HCT116 (cell line): ENCODE results near the gene OLIG3. TPM values are rescaled to one million over a fixed set of nuclear protein-coding genes. Genes with fewer than 3 reads are reported as not detected.

Experiments
- ATAC-seq: fragments of 200-7000 bp; cut with Tn5 transposase; 2 replicates; pipeline ENCODE4 v1.9.1; 2020; ENCODE audit warnings: mild to moderate bottlenecking, moderate library complexity
- BruUV-seq: library from RNA; stranded (reverse); fragments of 400-500 nt; replicated peaks from 2 replicates; lab custom pipeline; 2021; lab: Mats Ljungman, UMichigan
- CTCF ChIA-PET: fragments of 300-600 bp; sonication (Branson Sonifier 250); formaldehyde crosslinking; loops from one replicate; lab custom pipeline; 2021; ENCODE audit warnings: antibody characterized with exemption; lab: Charles Lee
- POLR2A ChIA-PET: fragments of 300-600, 350-600 bp; sonication (Branson Sonifier 250); formaldehyde crosslinking; loops from one replicate; lab custom pipeline; 2021; ENCODE audit warnings: antibody characterized with exemption; lab: Charles Lee
- RAD21 ChIA-PET, 2 experiments: fragments of 300-600 bp; sonication (Branson Sonifier 250); formaldehyde crosslinking; loops; one replicate each; lab custom pipeline; 2023; ENCODE audit warnings: low total read pairs in 2 of 2; ENCODE audit not compliant: uncharacterized antibody in 2 of 2, unreplicated experiment in 2 of 2, low non-redundant PET in 1 of 2; lab: Charles Lee
- DNase-seq: peaks from one replicate; pipeline ENCODE4 v3.0.0-alpha.2; 2010; ENCODE audit warnings: low read depth, low spot score
- H2AFZ ChIP-seq: fragments of 200-600 bp; shearing (Covaris generic), sonication (generic); 2 replicates; pipeline ENCODE4 v1.6.1; 2017; ENCODE audit warnings: low read depth, mixed run types, mixed read lengths, antibody characterized with exemption, low read length; ENCODE audit not compliant: poor library complexity, severe bottlenecking
- H3K27ac ChIP-seq: 2 replicates; pipeline ENCODE4 v1.5.1; 2012; ENCODE audit warnings: low read depth, low read length
- H3K27me3 ChIP-seq: fragments of 200-600 bp; sonication (generic); 2 replicates; pipeline ENCODE4 v1.6.1; 2016; ENCODE audit warnings: mixed run types, low read length, mixed read lengths; ENCODE audit not compliant: insufficient read depth
- H3K36me3 ChIP-seq, 2 experiments: fragments of 200-500 bp in 1 of 2; fragments of 200-600 bp in 1 of 2; sonication (Bioruptor generic) in 1 of 2; sonication (generic) in 1 of 2; 2 replicates each; pipeline versions ENCODE4 v1.5.1 to v1.6.1; 2014 to 2016; ENCODE audit warnings: low read length in 2 of 2, inconsistent platforms in 1 of 2, mixed read lengths in 1 of 2, mixed run types in 1 of 2; ENCODE audit not compliant: insufficient read depth in 2 of 2, control insufficient read depth in 1 of 2
- H3K4me1 ChIP-seq, 2 experiments: fragments of 200-600 bp in 1 of 2; sonication (generic) in 1 of 2; 2 replicates each; pipeline versions ENCODE4 v1.5.1 to v1.6.1; 2012 to 2017; ENCODE audit warnings: low read length in 2 of 2, inconsistent platforms in 1 of 2, mild to moderate bottlenecking in 1 of 2, mixed read lengths in 1 of 2, mixed run types in 1 of 2, moderate library complexity in 1 of 2; ENCODE audit not compliant: insufficient read depth in 2 of 2, control insufficient read depth in 1 of 2
- H3K4me2 ChIP-seq: fragments of 200-600 bp; sonication (generic); 2 replicates; pipeline ENCODE4 v1.6.1; 2017; ENCODE audit warnings: mixed run types, low read length, mixed read lengths
- H3K4me3 ChIP-seq, 2 experiments: fragments of 200-600 bp in 1 of 2; sonication (generic) in 1 of 2; replicated peaks in 1 of 2; 2 replicates each; pipeline ENCODE4 v1.5.1; 2011 to 2016; ENCODE audit warnings: low read length in 2 of 2, control low read depth in 1 of 2, low read depth in 1 of 2, mild to moderate bottlenecking in 1 of 2, mixed read lengths in 1 of 2, mixed run types in 1 of 2
- H3K79me2 ChIP-seq: fragments of 200-600 bp; sonication (generic); 2 replicates; pipeline ENCODE4 v1.6.1; 2017; ENCODE audit warnings: mild to moderate bottlenecking, mixed run types, low read length, moderate library complexity, mixed read lengths; ENCODE audit not compliant: insufficient read depth
- H3K9ac ChIP-seq: fragments of 200-600 bp; sonication (generic); 2 replicates; pipeline ENCODE4 v1.6.1; 2016; ENCODE audit warnings: low read length, mixed read lengths
- H3K9me2 ChIP-seq: fragments of 200-600 bp; sonication (generic), shearing (Covaris generic); 2 replicates; pipeline ENCODE4 v1.6.1; 2017; ENCODE audit warnings: mixed run types, mild to moderate bottlenecking, moderate library complexity; ENCODE audit not compliant: insufficient read depth
- H3K9me3 ChIP-seq, 2 experiments: fragments of 200-500 bp in 1 of 2; fragments of 200-600 bp in 1 of 2; sonication (Bioruptor generic) in 1 of 2; sonication (generic) in 1 of 2; 2 replicates each; pipeline ENCODE4 v1.6.1; 2014 to 2017; ENCODE audit warnings: low read length in 2 of 2, mixed read lengths in 2 of 2, inconsistent platforms in 1 of 2, low read depth in 1 of 2, mild to moderate bottlenecking in 1 of 2, mixed run types in 1 of 2, moderate library complexity in 1 of 2; ENCODE audit not compliant: control insufficient read depth in 1 of 2, insufficient read depth in 1 of 2
- H4K20me1 ChIP-seq: fragments of 200-600 bp; sonication (generic), shearing (Covaris generic); 2 replicates; pipeline ENCODE4 v1.6.1; 2017; ENCODE audit warnings: mixed run types, mild to moderate bottlenecking, moderate library complexity; ENCODE audit not compliant: insufficient read depth
- REST ChIP-seq: IDR thresholded peaks from 2 replicates; pipeline ENCODE4 v1.6.1; 2012; ENCODE audit warnings: low read depth
- intact Hi-C: fragments of 100-400 bp; cut with micrococcal nuclease; formaldehyde crosslinking; loops from 2 replicates; pipeline ENCODE4 v1.10.0; 2022
- total RNA-seq: library from RNA; stranded (reverse); gene quantifications from one replicate; pipeline ENCODE4 v1.2.1, GENCODE V29; 2021; ENCODE audit not compliant: unreplicated experiment

Gene OLIG3
- total RNA-seq, 1 experiment from 2014 or later = not detected

- ChIA-PET RAD21 (no interaction called here), POLR2A (no interaction called here)
- BruUV-seq = no TSS peak
Measured at GRCh38 chr6:137519629-137520176, 25.5 kb upstream of the OLIG3 start.

More at GRCh38 chr6:137519629-137520176, 25.5 kb upstream of the OLIG3 start:
- ATAC-seq (no peak), DNase-seq (no peak)
- Histone ChIP-seq H3K27me3 (0 out of 2 replicates have a peak, but pooled peaks cover 2% of the 10 kb centered on the region), H3K79me2 (no peaks in the 10 kb centered on the region), H2AFZ (no peak overlapping the region), H3K9me2 (no peaks in the 10 kb centered on the region), H3K27ac (no peak overlapping the region), H3K36me3 (no peaks in the 10 kb centered on the region), H4K20me1 (no peaks in the 10 kb centered on the region), H3K9me3 (no peaks in the 10 kb centered on the region), H3K4me1 (no peaks in the 10 kb centered on the region), H3K9ac (no peak overlapping the region), H3K4me3 (no peak overlapping the region), H3K4me2 (no peak overlapping the region)
- TF ChIP-seq REST = no peak
- intact Hi-C loops = no loop called here
- CTCF ChIA-PET = no interaction called here
